Activated CD4-positive, alpha-beta T cell treated with anti-CD3 and anti-CD28 coated beads, Interleukin-2, amount 50 U/mL, for 1 hour (primary cell): ENCODE measurements around the gene DACH1.

Experiments used
- DNase-seq: peaks from one replicate; pipeline ENCODE4 v3.0.0-alpha.2; 2020

Gene DACH1

GRCh38 chr13:71618159-71618558 lies 248.8 kb downstream of the DACH1 start:
- no peak for DNase-seq

GRCh38 chr13:71617265-71617664 lies 249.7 kb downstream of the DACH1 start:
- no peak for DNase-seq

GRCh38 chr13:71613066-71613745 lies 253.8 kb downstream of the DACH1 start:
- no peak for DNase-seq

- no peak for DNase-seq
Observed at GRCh38 chr13:71611292-71611691, 255.7 kb downstream of the DACH1 start.

- DNase-seq: no peak
Observed at GRCh38 chr13:71610876-71611275, 256.1 kb downstream of the DACH1 start.

GRCh38 chr13:71609271-71609670 lies 257.7 kb downstream of the DACH1 start:
- no peak for DNase-seq

GRCh38 chr13:71607575-71607974 lies 259.4 kb downstream of the DACH1 start:
- no peak for DNase-seq

- DNase-seq: no peak
Observed at GRCh38 chr13:71606818-71607217, 260.2 kb downstream of the DACH1 start.

- DNase-seq: no peak
Observed at GRCh38 chr13:71605744-71606143, 261.3 kb downstream of the DACH1 start.

- no peak for DNase-seq
Observed at GRCh38 chr13:71603255-71603654, 263.7 kb downstream of the DACH1 start.

- DNase-seq: no peak
Observed at GRCh38 chr13:71602344-71602743, 264.7 kb downstream of the DACH1 start.

- no peak for DNase-seq
Observed at GRCh38 chr13:71597150-71597549, 269.9 kb downstream of the DACH1 start.

GRCh38 chr13:71596116-71596515 lies 270.9 kb downstream of the DACH1 start:
- no peak for DNase-seq

- no peak for DNase-seq
Observed at GRCh38 chr13:71593566-71593965, 273.4 kb downstream of the DACH1 start.

GRCh38 chr13:71591374-71591773 lies 275.6 kb downstream of the DACH1 start:
- DNase-seq: no peak

- no peak for DNase-seq
Observed at GRCh38 chr13:71590654-71591148, 276.3 kb downstream of the DACH1 start.

- DNase-seq: no peak
Observed at GRCh38 chr13:71589032-71589431, 278.0 kb downstream of the DACH1 start.

- DNase-seq: no peak
Observed at GRCh38 chr13:71587817-71588216, 279.2 kb downstream of the DACH1 start.

GRCh38 chr13:71587193-71587592 lies 279.8 kb downstream of the DACH1 start:
- no peak for DNase-seq

- DNase-seq: no peak
Observed at GRCh38 chr13:71583581-71583980, 283.4 kb downstream of the DACH1 start.

- no peak for DNase-seq
Observed at GRCh38 chr13:71580614-71581013, 286.4 kb downstream of the DACH1 start.

GRCh38 chr13:71578048-71578447 lies 289.0 kb downstream of the DACH1 start:
- no peak for DNase-seq

- DNase-seq: no peak
Observed at GRCh38 chr13:71577127-71577526, 289.9 kb downstream of the DACH1 start.

- no peak for DNase-seq
Observed at GRCh38 chr13:71576571-71576970, 290.4 kb downstream of the DACH1 start.

- no peak for DNase-seq
Observed at GRCh38 chr13:71546881-71547280, 320.1 kb downstream of the DACH1 start.
